Neural progenitor cell (in vitro differentiated cells): ENCODE measurements around the gene ZNF691. TPM values are rescaled to one million over a fixed set of nuclear protein-coding genes. Genes with fewer than 3 reads are reported as not detected.

Experiments
- DNase-seq: peaks from one replicate; pipeline ENCODE4 v3.0.0-alpha.2; 2016; ENCODE audit warnings: low spot score
- H2AFZ ChIP-seq: fragments of 200-600 bp; sonication (generic); replicated peaks from 2 replicates; pipeline ENCODE4 v1.6.1; 2016; ENCODE audit warnings: antibody characterized with exemption
- H3F3A ChIP-seq: fragments of 200-600 bp; sonication (generic); 2 replicates; pipeline ENCODE4 v1.6.1; 2016; ENCODE audit warnings: antibody characterized with exemption, low read depth
- H3K27ac ChIP-seq: fragments of 200-600 bp; sonication (generic); 2 replicates; pipeline ENCODE4 v1.5.1; 2016; ENCODE audit warnings: mild to moderate bottlenecking
- H3K27me3 ChIP-seq: fragments of 200-600 bp; sonication (generic); 2 replicates; pipeline ENCODE4 v1.6.1; 2016; ENCODE audit warnings: mild to moderate bottlenecking, moderate library complexity
- H3K36me3 ChIP-seq: fragments of 200-600 bp; sonication (generic); 2 replicates; pipeline ENCODE4 v1.5.1; 2016
- H3K4me1 ChIP-seq: fragments of 200-600 bp; sonication (generic); 2 replicates; pipeline ENCODE4 v1.6.1; 2016; ENCODE audit warnings: mixed run types
- H3K4me2 ChIP-seq: fragments of 200-600 bp; sonication (generic); 2 replicates; pipeline ENCODE4 v1.6.1; 2016
- H3K4me3 ChIP-seq: fragments of 200-600 bp; sonication (generic); 2 replicates; pipeline ENCODE4 v1.5.1; 2016
- H3K79me2 ChIP-seq: fragments of 200-600 bp; sonication (generic); 2 replicates; pipeline ENCODE4 v1.6.1; 2016; ENCODE audit warnings: low read depth
- H3K9ac ChIP-seq: fragments of 200-600 bp; sonication (generic); 2 replicates; pipeline ENCODE4 v1.6.1; 2016
- H3K9me3 ChIP-seq: fragments of 200-600 bp; sonication (generic); 2 replicates; pipeline ENCODE4 v1.5.1; 2016; ENCODE audit warnings: low read depth
- H4K20me1 ChIP-seq: fragments of 200-600 bp; sonication (generic); 2 replicates; pipeline ENCODE4 v1.6.1; 2016; ENCODE audit warnings: low read depth
- H3K27ac Mint-ChIP-seq: 3 replicates; pipeline ENCODE4 v1.8.0; 2021; ENCODE audit warnings: mixed read lengths
- H3K27me3 Mint-ChIP-seq: 2 replicates; pipeline ENCODE4 v1.8.0; 2022; ENCODE audit warnings: low read depth, mild to moderate bottlenecking, inconsistent platforms, moderate library complexity, mixed read lengths; ENCODE audit not compliant: insufficient read depth
- H3K36me3 Mint-ChIP-seq: 3 replicates; pipeline ENCODE4 v1.8.0; 2021; ENCODE audit warnings: mixed read lengths
- H3K4me1 Mint-ChIP-seq: 3 replicates; pipeline ENCODE4 v1.8.0; 2021; ENCODE audit warnings: mixed read lengths
- H3K4me3 Mint-ChIP-seq: 3 replicates; pipeline ENCODE4 v1.8.0; 2021; ENCODE audit warnings: mild to moderate bottlenecking, moderate library complexity, mixed read lengths
- H3K9me3 Mint-ChIP-seq: 3 replicates; pipeline ENCODE4 v1.8.0; 2020; ENCODE audit warnings: mixed read lengths
- EZH2 ChIP-seq: fragments of 200-600 bp; sonication (generic); IDR thresholded peaks from 2 replicates; pipeline ENCODE4 v1.6.1; 2017; ENCODE audit warnings: antibody characterized with exemption, mild to moderate bottlenecking, moderate library complexity
- EZH2phosphoT487 ChIP-seq: fragments of 200-600 bp; sonication (generic); IDR thresholded peaks from 2 replicates; pipeline ENCODE4 v1.6.1; 2017; ENCODE audit warnings: antibody characterized with exemption
- total RNA-seq: library from RNA; depleted of rRNA; stranded (reverse); fragments of >200 nt; gene quantifications from 2 replicates; pipeline ENCODE4 v1.2.3, GENCODE V29; 2015; ENCODE audit warnings: low replicate concordance
- TF ChIP-seq, protein P1 (sequence below): fragments of 200-600 bp; sonication (generic); IDR thresholded peaks from 2 replicates; pipeline ENCODE4 v1.5.1; 2017; ENCODE audit warnings: antibody characterized with exemption, mild to moderate bottlenecking

ZNF691 gene
- total RNA-seq, 1 donor from 2014 or later: 17.6 TPM

DNA sequence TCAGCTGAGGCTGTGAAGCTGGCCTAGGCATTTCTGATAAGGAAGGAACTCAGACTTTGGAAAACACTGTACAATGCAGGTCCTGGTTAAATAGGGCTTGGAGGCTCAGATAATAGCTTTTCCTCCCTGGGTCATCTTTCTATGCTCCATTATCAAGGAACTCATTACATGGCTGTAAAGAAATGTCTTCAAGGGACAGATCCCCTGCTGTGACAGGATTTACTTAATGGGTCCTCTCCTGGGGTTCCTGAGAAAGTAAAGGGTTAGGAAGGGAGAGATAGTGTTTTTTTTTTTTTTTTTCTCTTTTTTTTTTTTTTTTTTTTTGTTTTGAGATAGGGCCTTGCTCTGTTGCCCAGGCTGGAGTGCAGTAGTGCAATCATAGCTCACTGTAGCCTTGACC lies 15.1 kb upstream of the ZNF691 start:
- peaks cover 12% of the 10 kb centered on the region for H3F3A ChIP-seq
- no peak for TF ChIP-seq EZH2phosphoT487
- TF ChIP-seq, protein P1, sequence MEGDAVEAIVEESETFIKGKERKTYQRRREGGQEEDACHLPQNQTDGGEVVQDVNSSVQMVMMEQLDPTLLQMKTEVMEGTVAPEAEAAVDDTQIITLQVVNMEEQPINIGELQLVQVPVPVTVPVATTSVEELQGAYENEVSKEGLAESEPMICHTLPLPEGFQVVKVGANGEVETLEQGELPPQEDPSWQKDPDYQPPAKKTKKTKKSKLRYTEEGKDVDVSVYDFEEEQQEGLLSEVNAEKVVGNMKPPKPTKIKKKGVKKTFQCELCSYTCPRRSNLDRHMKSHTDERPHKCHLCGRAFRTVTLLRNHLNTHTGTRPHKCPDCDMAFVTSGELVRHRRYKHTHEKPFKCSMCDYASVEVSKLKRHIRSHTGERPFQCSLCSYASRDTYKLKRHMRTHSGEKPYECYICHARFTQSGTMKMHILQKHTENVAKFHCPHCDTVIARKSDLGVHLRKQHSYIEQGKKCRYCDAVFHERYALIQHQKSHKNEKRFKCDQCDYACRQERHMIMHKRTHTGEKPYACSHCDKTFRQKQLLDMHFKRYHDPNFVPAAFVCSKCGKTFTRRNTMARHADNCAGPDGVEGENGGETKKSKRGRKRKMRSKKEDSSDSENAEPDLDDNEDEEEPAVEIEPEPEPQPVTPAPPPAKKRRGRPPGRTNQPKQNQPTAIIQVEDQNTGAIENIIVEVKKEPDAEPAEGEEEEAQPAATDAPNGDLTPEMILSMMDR: no peak
- no peak for TF ChIP-seq EZH2
- H3K4me2 ChIP-seq: no peak overlapping the region
- no peak overlapping the region for H2AFZ ChIP-seq
- H3K9me3 ChIP-seq: no peaks in the 10 kb centered on the region
- no peaks in the 10 kb centered on the region for H3K36me3 ChIP-seq
- no peak overlapping the region for H3K4me3 Mint-ChIP-seq
- H3K9ac ChIP-seq: no peak overlapping the region
- H3K79me2 ChIP-seq: no peaks in the 10 kb centered on the region
- H3K4me1 Mint-ChIP-seq: peaks cover 18% of the 10 kb centered on the region
- H3K27me3 Mint-ChIP-seq: peaks cover 7% of the 10 kb centered on the region
- H4K20me1 ChIP-seq: no peaks in the 10 kb centered on the region
- no peaks in the 10 kb centered on the region for H3K27me3 ChIP-seq
- peaks cover 8% of the 10 kb centered on the region for H3K4me1 ChIP-seq
- H3K36me3 Mint-ChIP-seq: peaks cover 3% of the 10 kb centered on the region
- peak overlapping the region; percentile 53 for H3K27ac ChIP-seq
- peak; percentile 46 for DNase-seq
- peaks cover 3% of the 10 kb centered on the region for H3K9me3 Mint-ChIP-seq
- no peak overlapping the region for H3K27ac Mint-ChIP-seq
- no peak overlapping the region for H3K4me3 ChIP-seq

DNA sequence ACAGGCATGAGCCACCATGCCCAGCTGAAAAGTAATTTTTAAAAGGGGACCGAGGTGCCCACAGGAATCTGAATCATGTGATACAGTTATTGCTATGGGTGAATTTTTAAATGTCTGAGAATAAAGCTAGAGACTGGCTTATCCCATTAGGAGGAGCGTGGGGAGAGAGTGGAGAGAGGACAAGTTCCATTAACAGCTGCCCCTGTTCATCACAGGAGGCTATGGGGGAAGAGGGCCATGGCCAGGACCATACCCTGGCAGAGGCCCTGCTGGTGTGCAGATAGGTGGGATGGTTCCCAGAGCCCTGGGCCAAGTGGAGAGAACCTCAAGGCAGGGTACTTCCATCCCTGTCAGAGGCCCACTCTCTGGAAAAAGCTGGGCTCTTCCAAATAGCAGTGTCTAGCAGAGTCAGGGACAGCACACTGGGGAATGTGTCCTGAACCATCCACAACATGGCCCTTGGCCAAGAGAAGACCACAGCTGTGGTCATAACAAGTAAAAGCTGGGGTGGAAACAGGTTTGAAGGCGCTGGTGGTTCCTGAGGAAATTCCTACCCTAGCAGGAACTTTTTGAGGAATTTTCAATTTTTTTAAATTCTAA lies 13.7 kb upstream of the ZNF691 start:
- H3K9me3 Mint-ChIP-seq: peaks cover 3% of the 10 kb centered on the region
- peaks cover 18% of the 10 kb centered on the region for H3K4me1 Mint-ChIP-seq
- Histone ChIP-seq H3K79me2 (no peaks in the 10 kb centered on the region), H3K9ac (no peak overlapping the region), H3K27ac (no peak overlapping the region), H2AFZ (no peak overlapping the region), H3K4me3 (no peak overlapping the region), H3K9me3 (no peaks in the 10 kb centered on the region), H3F3A (peaks cover 12% of the 10 kb centered on the region), H3K4me1 (peaks cover 8% of the 10 kb centered on the region), H4K20me1 (no peaks in the 10 kb centered on the region), H3K36me3 (no peaks in the 10 kb centered on the region), H3K27me3 (no peaks in the 10 kb centered on the region), H3K4me2 (no peak overlapping the region)
- H3K27me3 Mint-ChIP-seq: peaks cover 8% of the 10 kb centered on the region
- H3K4me3 Mint-ChIP-seq: no peak overlapping the region
- no peak for DNase-seq
- H3K27ac Mint-ChIP-seq: no peak overlapping the region
- TF ChIP-seq EZH2phosphoT487 (no peak), EZH2 (no peak)
- TF ChIP-seq, protein P1: no peak
- H3K36me3 Mint-ChIP-seq: peaks cover 3% of the 10 kb centered on the region

DNA sequence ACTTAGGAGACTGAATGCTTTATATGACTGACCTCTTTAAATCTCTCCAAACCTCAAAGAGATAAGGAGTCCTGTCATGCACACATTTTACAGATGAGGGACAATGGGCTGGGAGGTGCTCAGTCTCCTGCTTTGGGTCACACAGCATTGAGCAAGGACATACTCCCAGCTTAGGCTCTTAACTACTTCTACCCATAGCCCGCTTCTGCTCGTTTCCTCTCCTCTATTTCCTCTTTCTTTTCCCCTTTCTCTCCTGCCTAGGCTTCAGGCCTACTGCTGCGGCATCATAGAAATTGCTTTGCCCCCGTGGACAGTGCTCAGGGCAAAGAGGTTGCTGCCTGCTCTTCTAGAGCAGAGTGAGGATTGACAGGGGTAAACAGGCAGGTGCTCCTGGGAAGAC lies 12.4 kb upstream of the ZNF691 start:
- Mint-ChIP-seq H3K4me1 (peaks cover 17% of the 10 kb centered on the region), H3K36me3 (peaks cover 3% of the 10 kb centered on the region), H3K27ac (no peak overlapping the region), H3K9me3 (peaks cover 3% of the 10 kb centered on the region), H3K27me3 (peaks cover 9% of the 10 kb centered on the region), H3K4me3 (no peak overlapping the region)
- Histone ChIP-seq H3K36me3 (no peaks in the 10 kb centered on the region), H4K20me1 (no peaks in the 10 kb centered on the region), H3K9ac (no peak overlapping the region), H2AFZ (no peak overlapping the region), H3K79me2 (no peaks in the 10 kb centered on the region), H3K27me3 (no peaks in the 10 kb centered on the region), H3K4me2 (no peak overlapping the region), H3K4me3 (no peak overlapping the region), H3K27ac (no peak overlapping the region), H3K9me3 (no peaks in the 10 kb centered on the region), H3F3A (peaks cover 12% of the 10 kb centered on the region), H3K4me1 (peaks cover 8% of the 10 kb centered on the region)
- DNase-seq: no peak
- TF ChIP-seq EZH2phosphoT487 (no peak), EZH2 (no peak)
- TF ChIP-seq, protein P1: no peak
